Neural progenitor cell (in vitro differentiated cells): ENCODE results near the gene FBXO34.

Experiments
- CTCF ChIP-seq: fragments of 200-600 bp; sonication (generic); IDR thresholded peaks from 2 replicates; pipeline ENCODE4 v1.5.1; 2017; ENCODE audit warnings: antibody characterized with exemption, mild to moderate bottlenecking
- EZH2 ChIP-seq: fragments of 200-600 bp; sonication (generic); IDR thresholded peaks from 2 replicates; pipeline ENCODE4 v1.6.1; 2017; ENCODE audit warnings: antibody characterized with exemption, mild to moderate bottlenecking, moderate library complexity

GRCh38 chr14:55382483-55382882, 111.3 kb downstream of the FBXO34 start:
- TF ChIP-seq CTCF (no peak), EZH2 (no peak)
